Smooth muscle cell of the pulmonary artery (primary cell): Measurements from ENCODE around the gene DPT. TPM values are rescaled to one million over a fixed set of nuclear protein-coding genes. Genes with fewer than 3 reads are reported as not detected.

Experiments used
- total RNA-seq: library from RNA; depleted of rRNA; stranded (reverse); fragments of >200 nt; gene quantifications from 2 replicates; pipeline ENCODE4 v1.2.3, GENCODE V29; 2014

The DPT gene
- total RNA-seq: 0.53 and 9.7 TPM in 2 replicates

DNA sequence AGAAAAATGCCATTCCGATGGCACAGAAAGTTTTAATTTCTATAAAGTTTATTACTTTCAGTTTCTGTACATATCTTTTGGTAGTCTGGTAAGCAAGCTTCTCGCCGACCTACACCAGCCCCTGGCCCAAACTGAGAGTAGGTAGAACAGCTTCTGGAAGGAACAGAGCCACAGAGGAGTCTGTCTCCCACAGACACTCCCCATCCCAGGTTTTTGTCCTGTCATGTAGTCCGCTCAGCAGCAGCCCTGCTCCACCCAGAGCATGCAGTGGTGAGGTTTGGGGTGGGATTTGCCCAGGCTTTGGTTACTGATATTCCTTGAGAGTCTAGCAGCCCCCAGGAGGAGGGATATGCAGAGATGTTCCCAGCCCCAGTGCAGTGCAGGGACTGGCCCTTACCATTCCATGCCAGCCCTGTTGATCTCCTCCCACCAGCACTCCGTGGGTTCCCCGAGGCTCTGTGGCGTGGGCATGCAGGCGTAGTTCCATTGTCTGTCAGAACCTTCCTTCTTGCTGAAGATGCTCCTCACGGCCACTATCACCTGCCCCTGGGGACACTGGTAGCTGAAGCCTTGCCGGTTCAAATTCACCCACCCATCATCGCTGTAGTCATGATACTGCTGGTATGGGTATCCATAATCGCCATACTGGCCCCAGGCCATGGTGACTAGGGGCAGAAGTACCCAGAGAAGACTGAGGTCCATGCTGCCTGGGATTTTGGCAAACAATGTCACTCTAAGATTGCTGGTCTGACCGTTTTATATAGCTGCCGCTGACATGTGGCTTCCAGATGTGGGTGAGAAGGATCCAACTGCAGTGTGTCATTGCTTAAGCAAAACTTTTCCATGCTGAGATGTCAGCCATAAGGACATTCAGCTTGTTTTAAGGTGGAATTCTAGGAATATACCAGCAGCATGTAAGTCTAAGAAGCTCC is at the start of gene DPT:
Gene DPT, minus strand, starts transcription at position 734 of the 932 bp plus-strand sequence. Its CDS starts 32 bp downstream, at position 702.

Other genes with a start within 250 kb of the DPT start
- gene XCL2, start 185.2 kb downstream of the DPT start, total RNA-seq: not detected in 2 replicates
- not detected in 2 replicates for gene XCL1, start 152.6 kb downstream of the DPT start, total RNA-seq